Activated CD4-positive, alpha-beta T cell treated with anti-CD3 and anti-CD28 coated beads, Interleukin-2, amount 50 U/mL, for 24 hours (primary cell): ENCODE results near the gene NECAP2.
"Not testable (repeated sequence)": the region's sequence is repeated elsewhere in the genome, so short reads cannot be mapped to it uniquely, and the experiment has no call there.

ENCODE experiments used
- DNase-seq, 2 donors: peaks; one replicate each; pipeline ENCODE4 v3.0.0-alpha.2; 2020; ENCODE audit warnings: low read depth in 1 of 2, low spot score in 1 of 2

The NECAP2 gene

GRCh38 chr1:16492937-16493336, 52.4 kb downstream of the NECAP2 start:
- DNase-seq: not testable (repeated sequence)

GRCh38 chr1:16493731-16494130, 53.2 kb downstream of the NECAP2 start:
- not testable (repeated sequence) for DNase-seq

GRCh38 chr1:16497474-16497904, 57.0 kb downstream of the NECAP2 start:
- DNase-seq: not testable (repeated sequence)

GRCh38 chr1:16498047-16498446, 57.5 kb downstream of the NECAP2 start:
- not testable (repeated sequence) for DNase-seq

GRCh38 chr1:16498573-16499413, 58.3 kb downstream of the NECAP2 start:
- DNase-seq: peak; percentile 62 to 68

- DNase-seq: not testable (repeated sequence)
Observed at GRCh38 chr1:16500466-16500865, 59.9 kb downstream of the NECAP2 start.

- not testable (repeated sequence) for DNase-seq
Observed at GRCh38 chr1:16500975-16501374, 60.5 kb downstream of the NECAP2 start.

- not testable (repeated sequence) for DNase-seq
Observed at GRCh38 chr1:16501446-16501845, 60.9 kb downstream of the NECAP2 start.

GRCh38 chr1:16503494-16503893, 63.0 kb downstream of the NECAP2 start:
- no peak for DNase-seq

GRCh38 chr1:16505870-16506269, 65.3 kb downstream of the NECAP2 start:
- DNase-seq: not testable (repeated sequence)

- not testable (repeated sequence) for DNase-seq
Observed at GRCh38 chr1:16506364-16507136, 66.0 kb downstream of the NECAP2 start.

- not testable (repeated sequence) for DNase-seq
Observed at GRCh38 chr1:16508861-16509445, 68.4 kb downstream of the NECAP2 start.
